Keratinocyte (primary cell): ENCODE measurements around the gene RERE. TPM values are rescaled to one million over a fixed set of nuclear protein-coding genes. Genes with fewer than 3 reads are reported as not detected.

Experiments
- DNase-seq: peaks from one replicate; pipeline ENCODE4 v3.0.0-alpha.2; 2011; ENCODE audit warnings: low read depth, missing footprints, low spot score
- FAIRE-seq: peaks from 2 replicates; lab custom pipeline; 2011; peaks lifted over from hg19 to GRCh38; lab: Jason Lieb, UNC
- H2AFZ ChIP-seq: 2 replicates; pipeline ENCODE4 v1.6.0; 2012; ENCODE audit warnings: low read length, control low read depth, inconsistent platforms; ENCODE audit not compliant: control insufficient read depth
- H3K27ac ChIP-seq: 2 replicates; pipeline ENCODE4 v1.5.1; 2011; ENCODE audit warnings: low read length; ENCODE audit not compliant: control insufficient read depth, insufficient read depth
- H3K27me3 ChIP-seq: 3 replicates; pipeline ENCODE4 v1.6.0; 2011; ENCODE audit warnings: low read length; ENCODE audit not compliant: control insufficient read depth, insufficient read depth; ENCODE audit errors: extremely low read depth
- H3K36me3 ChIP-seq, 2 experiments: 2 replicates in 1 of 2; 3 replicates in 1 of 2; pipeline ENCODE4 v1.5.1; 2011; ENCODE audit warnings: low read length in 2 of 2, mild to moderate bottlenecking in 1 of 2; ENCODE audit not compliant: control insufficient read depth in 2 of 2, insufficient read depth in 2 of 2; ENCODE audit errors: extremely low read depth in 1 of 2
- H3K4me1 ChIP-seq: 3 replicates; pipeline ENCODE4 v1.5.1; 2011; ENCODE audit warnings: low read length; ENCODE audit not compliant: control insufficient read depth, insufficient read depth; ENCODE audit errors: extremely low read depth
- H3K4me2 ChIP-seq: 3 replicates; pipeline ENCODE4 v1.6.0; 2011; ENCODE audit warnings: low read depth, low read length; ENCODE audit not compliant: control insufficient read depth, insufficient read depth; ENCODE audit errors: extremely low read depth
- H3K4me3 ChIP-seq, 3 experiments: fragments of 200-600 bp in 1 of 3; sonication (generic) in 1 of 3; 2 replicates in 2 of 3; 3 replicates in 1 of 3; pipeline ENCODE4 v1.5.1; 2011 to 2016; ENCODE audit warnings: low read length in 3 of 3, mild to moderate bottlenecking in 3 of 3, control low read depth in 2 of 3, inconsistent platforms in 1 of 3, low read depth in 1 of 3, mixed read lengths in 1 of 3, mixed run types in 1 of 3, moderate library complexity in 1 of 3; ENCODE audit not compliant: control insufficient read depth in 2 of 3, insufficient read depth in 2 of 3; ENCODE audit errors: extremely low read depth in 1 of 3
- H3K79me2 ChIP-seq: 2 replicates; pipeline ENCODE4 v1.6.0; 2012; ENCODE audit warnings: low read length; ENCODE audit not compliant: control insufficient read depth, insufficient read depth
- H3K9ac ChIP-seq: 3 replicates; pipeline ENCODE4 v1.6.0; 2011; ENCODE audit warnings: low read length; ENCODE audit not compliant: control insufficient read depth, insufficient read depth; ENCODE audit errors: extremely low read depth
- H3K9me1 ChIP-seq: 3 replicates; pipeline ENCODE4 v1.6.0; 2011; ENCODE audit warnings: low read length; ENCODE audit not compliant: control insufficient read depth, insufficient read depth; ENCODE audit errors: extremely low read depth
- H3K9me3 ChIP-seq: 2 replicates; pipeline ENCODE4 v1.5.1; 2012; ENCODE audit warnings: low read depth, low read length; ENCODE audit not compliant: control insufficient read depth
- H4K20me1 ChIP-seq: 3 replicates; pipeline ENCODE4 v1.6.0; 2011; ENCODE audit warnings: low read length; ENCODE audit not compliant: control insufficient read depth, insufficient read depth; ENCODE audit errors: extremely low read depth
- CTCF ChIP-seq, 3 experiments: IDR thresholded peaks in 1 of 3; conservative IDR thresholded peaks in 1 of 3; optimal IDR thresholded peaks in 1 of 3; 2 replicates in 2 of 3; 3 replicates in 1 of 3; pipeline versions ENCODE3 to v1.5.1; 2011; ENCODE audit warnings: low read length in 3 of 3, mild to moderate bottlenecking in 3 of 3, moderate library complexity in 2 of 3, control low read depth in 1 of 3, inconsistent platforms in 1 of 3; ENCODE audit not compliant: insufficient read depth in 2 of 3; ENCODE audit errors: extremely low read depth in 1 of 3
- EZH2 ChIP-seq: IDR thresholded peaks from one replicate; pipeline ENCODE4 v1.6.1; 2012; ENCODE audit warnings: inconsistent platforms, mild to moderate bottlenecking, low read length, moderate library complexity
- dilution Hi-C: fragments of 300-500 bp; cut with MboI; formaldehyde crosslinking; loops from one replicate; pipeline ENCODE4 v1.7.0; 2020; ENCODE audit warnings: low sequenced_read_pairs; ENCODE audit not compliant: extremely low pct_ligation_motif_present
- polyA plus RNA-seq, 5 experiments: library from polyadenylated mRNA; depleted of rRNA in 3 of 5; stranded (reverse) in 3 of 5; stranded (forward) in 1 of 5; unstranded in 1 of 5; fragments of >200 nt; gene quantifications; 1 replicate in 1 of 5; 2 replicates in 3 of 5; 3 replicates in 1 of 5; pipeline versions ENCODE4 v1.2.1 to v1.2.3, GENCODE V29; 2011 to 2012; ENCODE audit warnings: missing spikeins in 2 of 5, low read depth in 1 of 5, low replicate concordance in 1 of 5

RERE gene
- polyA plus RNA-seq, 1 donor (not counting 4 experiments of a cell fraction or from before 2014, with no cell fraction given), result 3.8 TPM

- peaks cover 0 to 3% of the 10 kb centered on the region in 2 experiments for H3K36me3 ChIP-seq
- H3K9ac ChIP-seq, result no peak overlapping the region
- FAIRE-seq (no peak), DNase-seq (no peak)
- no peaks in the 10 kb centered on the region for H3K9me3 ChIP-seq
- H3K79me2 ChIP-seq, result peaks cover 20% of the 10 kb centered on the region
- peaks cover 26% of the 10 kb centered on the region for H3K4me1 ChIP-seq
- no peaks in the 10 kb centered on the region for H3K9me1 ChIP-seq
- H3K4me2 ChIP-seq, result peak overlapping the region; percentile 80
- H3K27me3 ChIP-seq, result no peaks in the 10 kb centered on the region
- dilution Hi-C loops, result no loop called here
- no peak overlapping the region for H2AFZ ChIP-seq
- no peaks in the 10 kb centered on the region for H4K20me1 ChIP-seq
- peak overlapping the region; percentile 76 for H3K27ac ChIP-seq
- no peak for TF ChIP-seq EZH2
- no peak for TF ChIP-seq CTCF (optimal IDR thresholded peaks at IDR 0.05 in 1 of 3, IDR thresholded peaks at IDR 0.05 in 1 of 3, conservative IDR thresholded peaks at IDR 0.05 in 1 of 3; ENCODE audit: extremely low read depth in 1 of 3, insufficient read depth in 2 of 3, low read length in 3 of 3)
- H3K4me3 ChIP-seq, result no peak overlapping the region
Measured at GRCh38 chr1:8425150-8425780, 392.2 kb downstream of the RERE start.

GRCh38 chr1:8424539-8425116 lies 392.8 kb downstream of the RERE start:
- no peaks in the 10 kb centered on the region for H4K20me1 ChIP-seq
- no peaks in the 10 kb centered on the region for H3K9me3 ChIP-seq
- TF ChIP-seq EZH2 (no peak), CTCF (optimal IDR thresholded peaks at IDR 0.05 in 1 of 3, IDR thresholded peaks at IDR 0.05 in 1 of 3, conservative IDR thresholded peaks at IDR 0.05 in 1 of 3; ENCODE audit: extremely low read depth in 1 of 3, insufficient read depth in 2 of 3, low read length in 3 of 3) (no peak)
- peaks cover 0 to 6% of the 10 kb centered on the region in 2 experiments for H3K36me3 ChIP-seq
- dilution Hi-C loops, result no loop called here
- peak overlapping the region; percentile 82 for H3K9ac ChIP-seq
- DNase-seq (peak; percentile 28), FAIRE-seq (peak; percentile 53)
- peaks cover 20% of the 10 kb centered on the region for H3K79me2 ChIP-seq
- H3K4me1 ChIP-seq, result peaks cover 26% of the 10 kb centered on the region
- H3K27ac ChIP-seq, result peak overlapping the region; percentile 76
- peak overlapping the region; percentile 80 for H3K4me2 ChIP-seq
- H3K9me1 ChIP-seq, result no peaks in the 10 kb centered on the region
- peak overlapping the region; percentile 62 for H2AFZ ChIP-seq
- H3K4me3 ChIP-seq, result peak overlapping the region; percentile 64 to 67 (median 65)
- no peaks in the 10 kb centered on the region for H3K27me3 ChIP-seq
